ENCODE results near the gene CCDC102A.
"Not testable (repeated sequence)": the region's sequence is repeated elsewhere in the genome, so short reads cannot be mapped to it uniquely, and the experiment has no call there.

The CCDC102A gene

DNA sequence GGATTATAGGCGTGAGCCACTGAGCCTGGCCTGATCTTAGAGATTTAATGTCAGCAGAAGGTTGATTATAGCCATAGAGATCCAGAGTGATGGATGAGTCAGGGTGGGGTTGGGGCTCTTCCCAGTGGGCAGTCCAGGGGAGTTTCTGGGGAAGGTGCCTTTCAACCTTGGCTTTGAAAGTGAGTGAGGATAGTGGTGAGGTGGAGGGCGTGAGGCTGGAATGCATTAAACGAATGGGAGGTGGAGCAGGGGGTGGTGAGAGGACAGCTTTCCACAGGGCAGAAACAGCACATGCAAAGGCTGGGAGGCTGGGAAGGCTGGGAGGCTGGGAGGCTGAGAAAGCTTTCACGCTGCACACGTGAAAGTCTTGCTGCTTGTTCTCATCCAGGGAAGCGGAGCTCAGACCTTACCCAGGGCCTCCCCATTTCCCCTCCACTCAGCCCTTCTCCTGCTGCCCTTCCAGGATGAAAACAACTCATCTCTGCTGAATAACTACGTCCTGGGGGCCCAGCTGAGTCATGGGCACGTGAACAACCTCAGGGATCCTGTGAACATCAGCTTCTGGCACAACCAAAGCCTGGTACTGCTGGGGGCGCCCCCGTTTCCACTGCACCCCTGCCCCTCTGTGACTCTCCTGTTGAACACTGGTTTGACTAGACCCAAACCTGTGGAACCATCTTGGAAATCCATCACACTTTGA, 28.4 kb upstream of the CCDC102A start:
- DNase-seq: no peak

DNA sequence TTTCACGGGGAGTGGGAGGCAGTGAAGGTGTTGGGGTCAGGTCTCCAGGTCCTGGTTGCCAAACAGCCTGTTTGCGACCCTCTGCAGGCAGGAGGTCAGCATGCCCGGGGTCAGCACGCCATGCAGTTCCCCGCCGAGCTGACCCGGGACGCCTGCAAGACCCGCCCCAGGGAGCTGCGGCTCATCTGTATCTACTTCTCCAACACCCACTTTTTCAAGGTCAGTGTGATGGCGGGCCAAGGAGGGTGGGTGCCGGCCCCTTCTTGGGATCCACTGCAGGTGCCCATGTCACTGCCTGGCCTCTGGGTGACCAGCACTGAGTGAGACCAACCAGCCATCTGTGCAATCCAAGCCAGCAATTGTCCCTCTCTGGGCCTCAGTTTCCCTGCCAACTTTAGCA, 27.4 kb upstream of the CCDC102A start:
- no peak for DNase-seq

DNA sequence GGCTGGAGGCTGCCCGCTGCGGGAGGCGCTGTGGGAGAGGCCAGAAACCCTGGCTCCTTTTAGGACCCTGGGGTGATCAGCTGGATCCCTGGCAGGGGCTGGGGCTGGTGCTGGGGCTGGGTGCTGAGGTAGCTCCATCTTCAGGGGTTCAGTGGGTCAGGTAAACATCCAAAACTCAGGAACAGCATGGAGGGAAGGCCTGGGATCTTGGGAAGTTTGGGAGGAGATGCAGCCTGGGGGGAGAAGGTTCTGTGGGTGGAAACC, 27.0 kb upstream of the CCDC102A start:
- DNase-seq: no peak

DNA sequence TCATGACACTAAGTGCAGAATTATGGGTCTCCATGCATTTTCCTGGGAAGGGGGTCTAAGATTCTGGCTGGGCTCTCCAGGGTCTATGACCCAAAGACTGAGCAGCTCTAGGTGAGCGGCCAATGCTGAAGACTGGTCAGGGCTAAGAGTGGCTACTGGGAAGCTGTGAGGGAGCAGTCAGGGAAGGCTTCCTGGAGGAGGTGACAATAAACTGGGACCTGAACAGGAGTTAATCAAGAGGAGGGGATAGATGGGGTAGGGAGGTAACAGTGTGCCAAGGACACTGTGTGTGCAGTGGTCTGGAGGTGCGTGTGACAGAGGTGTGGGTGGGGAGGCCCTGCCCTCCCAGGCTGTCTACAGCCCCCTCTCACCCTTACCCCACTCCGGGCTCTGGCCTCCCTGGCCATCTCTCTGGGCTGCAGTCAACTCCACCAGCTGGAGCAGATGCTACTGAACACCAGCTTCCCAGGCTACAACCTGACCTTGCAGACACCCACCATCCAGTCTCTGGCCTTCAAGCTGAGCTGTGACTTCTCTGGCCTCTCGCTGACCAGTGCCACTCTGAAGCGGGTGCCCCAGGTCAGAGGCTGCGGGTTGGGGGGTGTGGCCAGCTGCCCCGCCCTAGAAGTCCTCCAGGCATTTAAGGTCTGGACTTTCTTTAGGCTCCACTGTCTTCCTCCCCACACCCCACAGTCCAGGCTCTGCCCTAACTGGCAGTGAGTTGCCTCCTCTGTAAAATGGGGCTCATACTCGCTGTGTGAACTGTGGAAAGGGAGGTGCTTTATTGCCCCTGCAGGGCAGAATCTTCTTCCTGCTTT, 26.5 kb upstream of the CCDC102A start:
- no peak for DNase-seq

DNA sequence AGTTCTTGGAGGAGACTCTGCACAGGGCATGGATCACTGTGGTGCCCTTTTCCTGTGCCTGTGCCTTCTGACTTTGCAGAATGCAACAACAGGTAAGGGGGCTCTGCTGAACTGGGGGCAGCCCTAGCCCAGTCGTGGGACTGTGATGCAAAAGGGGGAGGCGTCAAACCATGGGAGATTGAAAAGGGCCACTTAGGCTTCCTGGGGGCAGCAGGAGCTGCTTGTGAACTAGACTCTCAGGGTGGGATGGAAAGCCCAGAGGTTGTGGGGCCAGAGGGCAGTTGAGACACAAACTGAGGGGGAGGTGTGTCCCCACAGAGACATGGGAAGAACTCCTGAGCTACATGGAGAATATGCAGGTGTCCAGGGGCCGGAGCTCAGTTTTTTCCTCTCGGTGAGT, 25.7 kb upstream of the CCDC102A start:
- no peak for DNase-seq

DNA sequence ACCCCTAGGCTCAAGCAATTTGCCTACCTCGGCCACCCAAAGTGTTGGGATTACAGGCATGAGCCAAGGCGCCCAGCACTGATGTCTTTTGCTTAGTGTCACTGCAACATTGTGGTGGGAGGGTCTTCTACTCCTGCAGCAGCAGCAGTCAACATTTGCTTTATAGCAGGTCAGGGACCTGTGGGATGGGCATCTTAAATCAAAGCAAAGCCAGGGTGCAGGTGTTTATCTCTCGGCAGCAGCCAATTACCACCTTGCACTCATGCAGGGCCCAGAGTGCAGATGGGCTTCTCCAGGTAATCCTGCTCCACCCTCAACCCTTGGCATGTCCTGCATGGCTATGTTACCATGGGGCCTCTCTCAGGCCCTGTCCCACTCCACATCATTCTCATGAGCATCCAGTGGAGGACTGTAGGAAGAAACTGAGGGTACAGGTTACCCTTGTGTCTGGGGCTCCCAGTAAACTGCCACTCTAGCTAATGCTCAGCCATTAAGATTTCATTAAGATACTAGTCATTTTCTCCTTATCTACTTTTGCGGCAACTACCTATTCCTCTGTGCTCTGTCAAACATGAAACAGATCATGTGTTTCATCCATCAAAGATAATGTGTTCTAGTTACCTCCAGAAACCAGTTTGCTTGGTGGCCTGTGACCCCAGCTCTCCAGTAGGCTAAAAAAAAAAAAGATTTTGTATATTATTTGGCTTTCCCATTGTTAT, 22.9 kb upstream of the CCDC102A start:
- no peak for DNase-seq

DNA sequence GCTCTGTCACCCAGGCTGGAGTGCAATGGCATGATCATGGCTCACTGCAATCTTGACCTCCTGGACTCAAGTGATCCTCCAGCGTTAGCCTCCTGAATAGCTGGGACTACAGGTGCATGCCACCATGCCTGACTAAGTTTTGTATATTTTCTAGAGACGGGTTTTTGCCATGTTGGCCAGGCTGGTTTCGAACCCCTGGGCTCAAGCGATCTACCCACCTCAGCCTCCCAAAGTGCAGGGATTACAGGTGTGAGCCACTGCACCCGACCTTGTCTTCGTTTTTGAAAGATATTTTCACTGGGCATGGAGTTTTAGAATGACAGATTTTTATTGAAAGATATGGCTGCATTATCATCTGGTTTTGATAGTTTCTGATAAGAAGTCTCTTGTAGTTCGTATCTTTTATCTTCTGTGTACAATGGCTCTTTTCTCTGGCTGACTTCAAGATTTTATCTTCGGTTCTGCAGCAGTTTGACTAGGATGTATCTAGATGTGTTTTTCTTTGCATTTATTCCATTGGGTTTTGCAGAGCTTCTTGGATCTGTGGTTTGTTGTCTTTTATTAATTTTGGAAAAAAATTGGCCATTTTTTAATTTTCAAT, 20.7 kb upstream of the CCDC102A start:
- no peak for DNase-seq

DNA sequence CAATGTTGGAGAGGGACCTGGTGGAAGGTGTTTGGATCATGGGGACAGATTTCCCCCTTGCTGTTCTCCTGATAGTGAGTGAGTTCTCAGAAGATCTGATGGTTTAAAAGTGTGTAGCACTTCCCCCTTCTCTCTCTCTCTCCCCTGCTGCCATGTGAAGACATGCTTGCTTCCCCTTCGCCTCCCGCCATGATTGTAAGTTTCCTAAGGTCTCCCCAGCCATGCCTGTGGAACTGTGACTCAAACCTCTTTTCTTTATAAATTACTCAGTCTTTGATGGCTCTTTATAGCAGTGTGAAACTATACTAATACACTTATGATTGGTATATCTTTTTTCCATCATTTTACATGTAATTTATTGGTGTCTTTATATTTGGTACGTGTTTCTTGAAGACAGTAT, 19.5 kb upstream of the CCDC102A start:
- no peak for DNase-seq

DNA sequence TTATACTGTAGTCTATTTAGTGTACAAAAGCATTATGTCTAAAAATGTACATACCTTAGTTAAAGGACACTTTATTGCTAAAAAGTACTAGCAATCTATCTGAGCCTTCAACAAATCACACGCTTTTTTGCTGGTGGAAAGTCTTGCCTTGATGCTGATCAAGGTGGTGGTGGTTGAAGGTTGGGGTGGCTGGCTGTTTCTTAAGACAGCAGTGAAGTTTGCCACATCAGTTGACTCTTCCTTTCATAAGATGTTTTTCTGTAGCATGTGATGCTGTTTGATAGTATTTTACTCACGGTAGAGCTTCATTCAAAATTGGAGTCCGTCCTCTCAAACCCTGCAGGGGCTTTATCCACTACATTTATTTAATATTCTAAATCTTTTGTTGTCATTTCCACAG, 14.7 kb upstream of the CCDC102A start:
- DNase-seq: no peak

DNA sequence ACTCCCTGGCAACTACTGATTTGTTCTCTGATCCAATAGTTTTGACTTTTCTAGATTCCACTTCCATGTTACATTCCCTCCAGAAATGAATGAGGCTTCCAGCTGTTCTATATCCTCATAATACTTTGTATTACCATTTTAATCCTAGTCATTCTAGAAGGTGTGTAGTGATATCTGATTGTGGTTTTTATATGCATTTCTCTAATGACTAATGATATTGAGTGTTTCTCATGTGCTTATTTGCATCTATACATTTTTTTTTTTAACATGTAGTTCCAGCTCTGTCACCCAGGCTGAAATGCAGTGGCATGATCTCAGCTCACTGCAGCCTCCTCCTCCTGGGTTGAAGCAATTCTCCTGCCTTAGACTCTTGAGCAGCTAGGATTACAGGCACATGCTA, 13.4 kb upstream of the CCDC102A start:
- no peak for DNase-seq

DNA sequence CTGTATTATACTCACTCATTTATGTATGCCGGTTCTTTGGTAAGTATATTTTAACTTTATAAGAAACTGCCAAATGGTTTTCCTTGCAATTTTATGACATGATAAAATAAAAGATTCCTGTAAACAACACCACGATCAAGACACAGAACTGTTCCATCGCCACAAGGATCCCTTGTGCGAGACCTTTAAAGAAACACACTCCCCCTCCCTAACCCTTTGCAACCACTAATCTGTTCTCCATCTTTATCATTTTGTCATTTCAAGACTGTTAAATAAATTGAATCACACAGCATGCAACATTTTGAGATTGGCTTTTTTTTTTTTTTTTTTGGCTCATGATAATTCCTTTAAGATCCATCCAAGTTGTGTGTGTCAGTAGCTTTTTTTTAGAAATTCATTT, 12.0 kb upstream of the CCDC102A start:
- DNase-seq: no peak

DNA sequence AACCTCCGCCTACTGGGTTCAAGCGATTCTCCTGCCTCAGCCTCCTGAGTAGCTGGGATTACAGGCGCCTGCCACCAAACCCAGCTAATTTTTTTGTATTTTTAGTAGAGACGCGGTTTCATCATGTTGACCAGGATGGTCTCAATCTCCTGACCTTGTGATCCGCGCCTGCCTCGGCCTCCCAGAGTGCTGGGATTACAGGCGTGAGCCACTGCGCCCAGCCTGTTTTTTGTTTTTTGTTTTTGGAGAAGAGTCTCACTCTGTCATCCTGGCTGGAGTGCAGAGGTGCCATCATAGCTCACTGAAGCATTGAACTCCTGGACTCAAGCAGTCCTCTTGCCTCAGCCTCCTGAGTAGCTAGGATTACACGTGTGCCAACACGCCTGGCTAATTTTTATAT, 11.2 kb upstream of the CCDC102A start:
- DNase-seq: not testable (repeated sequence)

DNA sequence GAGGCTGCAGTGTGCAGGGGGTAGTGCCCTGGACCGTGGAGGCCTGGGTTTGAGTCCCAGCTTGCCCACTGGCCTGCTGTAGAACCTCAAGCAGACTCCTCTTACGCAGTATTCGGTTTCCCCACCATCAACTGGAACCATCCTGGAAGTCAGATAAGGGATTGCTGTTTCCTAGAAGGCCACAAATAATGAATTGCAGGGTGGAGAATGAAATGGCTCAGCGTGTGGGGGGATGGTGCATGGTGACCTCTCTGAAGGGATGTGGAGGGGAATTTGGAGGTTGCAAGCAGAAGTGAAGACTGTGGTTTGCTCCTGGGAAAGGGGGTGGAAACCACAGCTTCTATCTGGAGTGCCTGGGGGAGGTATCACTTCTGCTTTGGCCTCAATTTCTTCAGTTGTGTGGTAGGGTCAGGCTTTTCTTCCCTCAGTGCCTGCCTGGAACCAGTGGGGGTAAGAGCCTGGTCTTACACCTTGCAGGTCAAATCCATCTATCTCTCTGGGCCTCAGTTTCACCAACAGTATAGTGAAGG, 7.8 kb upstream of the CCDC102A start:
- no peak for DNase-seq

DNA sequence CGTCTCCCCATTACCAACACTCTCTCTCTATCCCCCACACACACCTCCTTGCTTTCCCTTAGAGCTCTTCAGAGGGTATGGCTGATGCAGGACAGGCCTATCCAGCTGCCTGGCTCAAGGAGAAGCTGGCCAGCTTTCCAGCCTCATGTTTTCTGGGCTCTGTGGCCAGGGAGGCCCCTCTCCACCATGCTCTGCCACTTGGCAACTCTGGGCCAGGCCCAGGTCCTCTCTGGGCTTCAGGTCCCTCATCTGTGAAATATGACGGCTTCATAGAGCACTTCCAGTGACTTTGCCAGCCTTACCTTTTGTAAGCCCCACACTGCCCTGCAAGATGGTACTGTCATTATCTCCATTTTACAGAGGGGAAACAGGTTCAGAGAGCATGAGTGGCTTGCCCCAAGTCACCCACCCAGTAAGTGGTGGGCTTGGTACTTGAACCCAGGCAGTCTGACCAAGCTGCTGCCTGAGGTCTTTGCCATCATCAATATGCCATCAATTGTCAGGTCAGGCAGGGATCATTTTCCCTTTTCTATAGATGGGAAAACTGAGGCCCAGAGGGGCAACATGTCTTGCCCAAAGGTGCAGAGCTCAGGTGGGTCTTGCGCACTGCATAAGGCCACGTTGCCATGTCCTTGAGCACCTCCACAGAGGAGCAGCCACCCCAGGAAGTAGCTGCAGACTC, 5.5 kb upstream of the CCDC102A start:
- no peak for DNase-seq

DNA sequence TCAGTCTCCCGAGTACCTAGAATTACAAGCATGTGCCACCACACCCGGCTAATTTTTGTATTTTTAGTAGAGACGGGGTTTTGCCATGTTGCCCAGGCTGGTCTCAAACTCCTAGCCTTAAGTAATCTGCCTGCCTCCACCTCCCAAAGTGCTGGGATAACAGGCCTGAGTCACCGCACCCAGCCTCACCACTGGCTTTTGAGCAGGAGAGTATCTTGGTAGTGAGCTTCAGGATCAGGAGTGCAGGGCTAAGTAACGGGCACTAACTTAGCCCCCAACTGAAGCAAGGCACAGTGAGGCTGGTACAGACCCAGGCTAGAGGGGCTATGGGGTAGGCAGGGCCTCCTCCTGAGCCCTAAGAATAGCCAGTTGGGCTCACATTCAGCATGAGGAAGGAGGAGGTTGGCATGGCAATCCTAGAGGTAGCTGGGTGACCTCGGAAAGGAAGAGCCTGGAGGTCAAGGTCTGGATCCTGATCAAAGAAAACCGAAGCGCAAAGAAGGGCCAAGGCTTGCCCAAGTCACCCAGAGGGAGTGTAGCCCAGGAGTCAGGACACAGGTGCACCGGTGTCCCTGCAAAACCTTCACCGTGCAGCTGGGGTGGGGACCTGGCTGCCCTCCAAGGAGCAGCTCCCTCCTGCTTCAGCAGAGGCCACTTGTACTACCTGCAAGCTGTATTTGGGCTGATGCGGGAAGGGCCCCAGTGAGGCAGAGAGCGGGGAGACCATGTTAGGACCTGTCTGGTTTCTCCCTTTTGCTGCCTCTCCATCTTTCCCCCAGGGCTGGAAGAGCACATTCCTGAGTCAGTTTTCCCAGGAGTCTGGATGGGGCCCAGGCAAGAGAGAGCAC, 4.8 kb upstream of the CCDC102A start:
- peak; percentile 34 for DNase-seq

DNA sequence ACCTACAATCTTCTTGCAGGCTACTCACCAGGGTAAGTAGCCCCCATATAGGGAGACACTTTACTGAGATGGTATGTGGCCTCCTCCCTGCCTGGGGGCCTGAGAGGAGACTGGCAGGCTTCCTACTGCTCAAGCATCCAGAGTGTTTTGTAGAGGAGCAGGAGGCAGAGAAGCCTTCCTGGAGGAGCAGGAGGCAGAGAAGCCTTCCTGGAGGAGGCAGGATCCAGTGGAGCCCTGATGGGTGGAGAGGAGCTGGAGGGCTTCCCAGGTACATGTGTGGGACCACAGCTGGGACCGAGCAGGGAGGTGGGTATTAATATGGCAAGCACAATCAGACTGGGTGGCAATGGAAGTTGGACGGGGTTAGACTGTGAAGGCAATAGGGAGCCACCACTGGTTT, 4.0 kb upstream of the CCDC102A start:
- DNase-seq: no peak

DNA sequence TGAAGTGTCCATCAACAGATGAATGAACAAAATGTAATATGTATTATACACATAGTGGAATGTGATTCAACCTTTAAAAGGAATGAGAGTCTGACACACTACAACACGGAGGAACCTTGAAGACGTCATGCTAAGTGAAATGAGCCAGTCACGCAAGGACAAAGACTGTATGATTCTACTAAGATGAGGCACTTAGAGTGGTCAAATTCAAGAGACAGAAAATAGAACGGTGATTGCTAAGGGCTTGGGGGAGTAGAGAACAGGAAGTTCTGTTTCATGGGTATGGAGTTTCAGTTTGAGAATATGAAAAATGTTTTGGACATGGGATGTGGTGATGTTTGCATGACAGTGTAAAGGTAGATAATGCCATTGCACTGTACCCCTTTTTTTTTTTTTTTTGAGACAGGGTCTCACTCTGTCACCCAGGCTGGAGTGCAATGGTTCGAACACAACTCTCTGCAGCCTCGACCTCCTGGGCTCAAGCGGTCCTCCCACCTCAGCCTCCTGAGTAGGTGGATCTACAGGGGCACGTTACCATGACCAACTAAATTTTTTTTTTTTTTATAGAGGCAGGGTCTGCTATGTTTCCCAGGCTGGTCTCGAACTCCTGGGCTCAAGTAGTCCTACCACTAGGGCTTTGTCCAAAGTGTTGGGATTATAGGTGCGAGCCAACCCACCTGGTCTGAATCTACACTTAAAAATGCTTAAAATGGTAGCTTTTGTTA, 2.9 kb upstream of the CCDC102A start:
- no peak for DNase-seq

DNA sequence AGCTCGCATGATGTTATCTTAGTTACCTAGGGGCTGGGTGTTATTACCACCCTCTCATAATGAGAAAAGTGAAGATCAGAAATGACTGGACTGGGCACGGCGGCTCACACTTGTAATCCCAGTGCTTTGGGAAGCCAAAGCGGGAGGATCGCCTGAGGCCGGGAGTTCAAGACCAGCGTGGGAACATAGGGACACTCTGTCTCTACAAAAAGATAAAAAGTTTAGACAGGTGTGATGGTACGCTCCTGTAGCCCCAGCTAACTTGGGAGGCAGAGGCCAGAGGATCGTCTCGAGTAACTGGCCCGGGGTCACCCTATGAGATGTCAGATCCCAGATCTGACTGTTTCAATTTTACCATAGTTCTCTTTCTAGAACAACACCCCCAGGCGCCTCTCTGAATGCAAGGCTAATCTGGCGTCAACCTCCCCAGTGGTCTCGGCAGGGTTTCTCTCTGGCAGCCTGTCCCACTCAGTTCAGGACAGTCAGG, 1.9 kb upstream of the CCDC102A start:
- DNase-seq: no peak

DNA sequence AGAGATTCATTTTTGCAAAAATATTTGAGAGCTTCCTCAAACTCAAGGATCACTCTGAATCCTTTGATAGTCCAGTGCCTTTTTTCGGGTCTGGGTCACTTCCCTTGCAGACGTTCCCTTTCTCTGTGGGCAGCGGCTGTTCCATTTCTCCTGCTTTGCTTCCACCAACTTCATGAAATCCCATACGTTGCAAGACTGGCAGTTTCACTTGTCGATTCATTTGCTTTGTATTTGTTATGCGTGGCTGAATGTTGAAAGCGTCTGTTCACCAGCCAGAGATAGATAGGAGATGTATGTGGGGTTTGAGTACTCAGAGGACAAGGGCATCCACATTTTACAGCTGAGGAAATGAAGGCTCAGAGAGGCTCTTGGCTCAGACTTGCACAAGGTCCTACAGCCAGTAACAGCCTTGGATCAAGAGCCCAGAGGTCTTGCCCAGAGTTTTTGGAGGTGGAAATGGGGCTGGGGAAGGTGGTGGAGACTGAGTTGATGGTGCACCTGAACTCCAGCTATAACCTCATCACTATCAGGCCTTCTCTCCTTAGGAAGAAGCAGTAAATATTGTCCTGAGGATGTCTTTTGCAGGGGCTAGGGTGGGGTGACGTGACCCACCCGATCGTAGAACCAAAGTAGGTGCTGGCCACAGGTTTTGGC, 1.3 kb upstream of the CCDC102A start:
- DNase-seq: peak; percentile 57

DNA sequence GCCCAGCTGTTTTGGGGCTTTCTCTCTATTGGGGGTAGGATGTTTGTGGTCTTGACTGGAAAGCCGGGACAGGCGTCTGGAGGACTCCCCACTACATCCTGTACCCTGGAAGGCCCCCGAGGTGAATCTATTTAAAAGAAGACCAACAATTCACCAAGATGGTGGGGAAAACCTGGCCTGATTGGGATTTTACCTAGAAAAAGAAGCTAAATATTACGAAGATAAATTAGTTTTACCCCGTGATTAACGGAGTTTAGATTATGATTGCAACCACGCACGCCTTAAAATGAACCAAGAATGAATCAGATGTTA, 779 bp upstream of the CCDC102A start:
- DNase-seq: no peak

All from eye (tissue), 1 donor.